Rectal smooth muscle tissue (tissue), 1 donor: ENCODE measurements around the gene ARHGAP28.

Experiments
- H3K27ac ChIP-seq: one replicate; pipeline ENCODE4 v1.7.0; 2013; ENCODE audit warnings: low read depth, low read length, inconsistent platforms
- H3K27me3 ChIP-seq: one replicate; pipeline ENCODE4 v1.7.0; 2013; ENCODE audit warnings: low read length; ENCODE audit not compliant: control insufficient read depth, insufficient read depth
- H3K36me3 ChIP-seq: one replicate; pipeline ENCODE4 v1.7.0; 2013; ENCODE audit warnings: low read length; ENCODE audit not compliant: control insufficient read depth, insufficient read depth
- H3K4me1 ChIP-seq: one replicate; pipeline ENCODE4 v1.7.0; 2013; ENCODE audit warnings: low read length; ENCODE audit not compliant: control insufficient read depth, insufficient read depth
- H3K4me3 ChIP-seq: one replicate; pipeline ENCODE4 v1.7.0; 2013; ENCODE audit warnings: low read length
- H3K9ac ChIP-seq: one replicate; pipeline ENCODE4 v1.7.0; 2013; ENCODE audit warnings: low read length

Gene ARHGAP28

GRCh38 chr18:6871566-6871965 is 142.1 kb downstream of the ARHGAP28 start:
- no peak overlapping the region for H3K4me3 ChIP-seq
- H3K9ac ChIP-seq: no peak overlapping the region
- H3K27ac ChIP-seq: no peak overlapping the region
- no peaks in the 10 kb centered on the region for H3K4me1 ChIP-seq
- no peaks in the 10 kb centered on the region for H3K27me3 ChIP-seq
- H3K36me3 ChIP-seq: no peaks in the 10 kb centered on the region

GRCh38 chr18:6873040-6873751 is 143.7 kb downstream of the ARHGAP28 start:
- Histone ChIP-seq H3K27me3 (no peaks in the 10 kb centered on the region), H3K9ac (no peak overlapping the region), H3K27ac (no peak overlapping the region), H3K4me1 (no peaks in the 10 kb centered on the region), H3K36me3 (no peaks in the 10 kb centered on the region), H3K4me3 (no peak overlapping the region)

- no peak overlapping the region for H3K27ac ChIP-seq
- H3K9ac ChIP-seq: no peak overlapping the region
- H3K4me1 ChIP-seq: no peaks in the 10 kb centered on the region
- H3K36me3 ChIP-seq: no peaks in the 10 kb centered on the region
- no peaks in the 10 kb centered on the region for H3K27me3 ChIP-seq
- H3K4me3 ChIP-seq: no peak overlapping the region
Observed at GRCh38 chr18:6874315-6874714, 144.8 kb downstream of the ARHGAP28 start.

GRCh38 chr18:6875749-6876148 is 146.2 kb downstream of the ARHGAP28 start:
- H3K27me3 ChIP-seq: no peaks in the 10 kb centered on the region
- H3K27ac ChIP-seq: no peak overlapping the region
- H3K9ac ChIP-seq: no peak overlapping the region
- no peaks in the 10 kb centered on the region for H3K4me1 ChIP-seq
- no peak overlapping the region for H3K4me3 ChIP-seq
- no peaks in the 10 kb centered on the region for H3K36me3 ChIP-seq

DNA sequence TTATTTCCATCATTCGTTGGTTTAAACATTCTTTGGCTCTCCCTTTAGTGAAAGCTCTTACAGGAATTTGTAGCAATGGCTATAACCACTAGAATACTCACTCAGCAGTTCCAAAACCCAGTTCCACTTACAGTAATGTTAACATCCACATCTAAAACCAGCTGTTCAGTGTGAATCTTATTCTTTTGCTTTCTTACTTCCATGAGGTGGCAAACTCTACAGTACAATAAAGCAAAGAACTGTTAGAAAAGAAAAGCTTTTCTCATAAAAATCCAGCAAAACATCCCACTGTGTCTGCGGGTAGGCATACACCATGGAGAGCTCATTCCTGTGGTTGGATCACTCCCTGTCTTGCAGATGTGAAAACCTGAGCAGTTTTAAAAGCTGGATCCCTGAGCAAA is 147.1 kb downstream of the ARHGAP28 start:
- Histone ChIP-seq H3K4me1 (no peaks in the 10 kb centered on the region), H3K27ac (no peak overlapping the region), H3K36me3 (no peaks in the 10 kb centered on the region), H3K4me3 (no peak overlapping the region), H3K27me3 (no peaks in the 10 kb centered on the region), H3K9ac (no peak overlapping the region)

GRCh38 chr18:6877288-6877687 is 147.8 kb downstream of the ARHGAP28 start:
- Histone ChIP-seq H3K27me3 (no peaks in the 10 kb centered on the region), H3K27ac (no peak overlapping the region), H3K9ac (no peak overlapping the region), H3K4me1 (no peaks in the 10 kb centered on the region), H3K4me3 (no peak overlapping the region), H3K36me3 (no peaks in the 10 kb centered on the region)

DNA sequence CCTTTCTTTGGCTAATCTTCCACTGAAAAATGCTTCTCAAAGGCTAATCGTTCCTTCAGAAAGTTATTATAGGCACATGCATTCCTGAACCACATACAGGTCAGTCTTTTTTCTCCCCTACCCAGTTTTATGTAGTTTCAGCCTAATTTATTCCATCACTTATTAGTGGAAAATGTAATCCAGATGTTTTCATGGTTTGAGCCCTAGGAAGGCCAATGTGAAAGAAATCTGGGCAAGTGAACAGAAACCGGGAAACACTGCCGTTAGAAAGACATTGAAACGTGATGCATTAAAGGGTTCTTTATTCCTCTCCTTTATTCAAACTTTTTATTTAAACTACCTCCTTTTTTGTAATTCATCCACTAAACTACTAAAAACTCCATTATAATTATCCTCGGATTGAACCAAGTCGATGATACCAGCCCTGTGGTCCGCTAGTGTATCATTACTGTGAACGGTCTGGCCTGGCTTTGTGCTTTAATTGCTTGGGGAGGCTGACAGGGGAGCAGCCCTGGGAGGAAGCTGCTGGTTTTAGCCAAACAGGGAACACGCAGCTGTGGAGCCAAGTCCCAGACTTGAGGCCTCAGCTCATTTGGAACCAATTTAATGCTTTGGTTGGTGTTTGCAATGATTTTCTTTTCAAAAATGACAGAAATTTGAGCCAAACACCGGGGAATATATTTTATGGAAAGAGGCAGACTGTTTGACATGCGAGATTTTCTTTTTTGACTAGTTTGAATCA is 149.2 kb downstream of the ARHGAP28 start:
- H3K27me3 ChIP-seq: no peaks in the 10 kb centered on the region
- H3K9ac ChIP-seq: no peak overlapping the region
- H3K4me1 ChIP-seq: no peaks in the 10 kb centered on the region
- H3K4me3 ChIP-seq: no peak overlapping the region
- no peak overlapping the region for H3K27ac ChIP-seq
- no peaks in the 10 kb centered on the region for H3K36me3 ChIP-seq

DNA sequence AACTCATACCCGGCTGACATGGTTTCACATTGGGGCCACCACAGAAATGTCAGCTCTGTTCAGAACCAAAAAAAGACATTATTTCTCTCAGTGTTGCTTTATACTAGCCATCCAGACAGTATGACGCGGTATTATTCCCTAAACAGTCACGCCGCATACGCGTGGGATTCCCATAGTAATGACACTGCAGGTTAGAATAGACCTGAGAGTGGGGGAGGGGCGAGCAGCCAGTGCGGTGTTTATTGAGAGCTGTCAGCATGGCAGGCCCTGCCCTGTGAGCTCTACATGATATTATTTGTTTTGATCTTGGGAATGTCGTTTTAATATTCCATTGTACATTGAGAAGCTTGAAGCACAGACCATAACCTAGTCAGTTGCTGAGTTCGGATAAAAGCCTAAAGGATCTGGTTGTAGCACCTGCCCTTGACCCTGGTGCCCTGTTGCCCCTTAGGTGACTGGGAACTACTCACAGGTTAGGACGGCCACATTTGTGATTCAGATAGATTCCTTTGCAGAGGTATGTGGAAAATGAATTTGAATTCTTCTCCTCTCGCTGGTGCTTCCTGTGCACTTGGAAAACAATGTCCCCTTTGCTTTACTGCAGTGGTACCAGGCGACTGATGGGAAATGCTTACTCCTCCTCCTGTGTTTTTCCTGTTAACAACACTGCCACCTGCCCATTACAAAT is 150.1 kb downstream of the ARHGAP28 start:
- Histone ChIP-seq H3K27ac (no peak overlapping the region), H3K9ac (no peak overlapping the region), H3K27me3 (no peaks in the 10 kb centered on the region), H3K36me3 (no peaks in the 10 kb centered on the region), H3K4me1 (no peaks in the 10 kb centered on the region), H3K4me3 (no peak overlapping the region)

GRCh38 chr18:6881034-6881820 is 151.7 kb downstream of the ARHGAP28 start:
- Histone ChIP-seq H3K4me3 (no peak overlapping the region), H3K27me3 (no peaks in the 10 kb centered on the region), H3K4me1 (no peaks in the 10 kb centered on the region), H3K9ac (no peak overlapping the region), H3K36me3 (no peaks in the 10 kb centered on the region), H3K27ac (no peak overlapping the region)

GRCh38 chr18:6882401-6882800 is 152.9 kb downstream of the ARHGAP28 start:
- Histone ChIP-seq H3K9ac (no peak overlapping the region), H3K36me3 (no peaks in the 10 kb centered on the region), H3K27ac (no peak overlapping the region), H3K4me1 (no peaks in the 10 kb centered on the region), H3K4me3 (no peak overlapping the region), H3K27me3 (no peaks in the 10 kb centered on the region)

DNA sequence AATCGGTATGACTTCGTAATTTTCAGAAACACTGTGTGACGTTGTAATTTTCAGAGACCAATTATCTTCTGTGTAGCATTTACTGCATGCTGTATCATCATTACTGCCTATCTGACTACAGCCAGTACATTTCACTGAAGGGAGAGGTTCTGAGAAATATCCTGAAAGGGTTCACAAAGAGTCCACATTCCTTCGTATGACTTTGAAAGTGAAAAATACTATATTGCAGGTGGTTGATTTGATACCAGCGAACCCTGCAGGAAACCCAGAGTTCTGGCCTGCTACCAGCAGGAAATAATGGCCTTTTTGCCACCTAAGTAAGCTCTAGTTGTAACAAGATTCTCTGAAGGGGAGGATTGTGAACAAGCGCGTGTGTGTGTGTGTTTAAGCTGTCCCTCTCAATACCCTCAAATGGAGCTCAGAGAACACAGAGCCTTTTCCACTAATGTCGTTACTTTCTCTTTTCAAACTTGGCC is 155.5 kb downstream of the ARHGAP28 start:
- no peaks in the 10 kb centered on the region for H3K4me1 ChIP-seq
- no peak overlapping the region for H3K27ac ChIP-seq
- H3K36me3 ChIP-seq: no peaks in the 10 kb centered on the region
- no peak overlapping the region for H3K4me3 ChIP-seq
- H3K27me3 ChIP-seq: no peaks in the 10 kb centered on the region
- no peak overlapping the region for H3K9ac ChIP-seq
